Muscle of leg (tissue), 11 donors: ENCODE results near the gene GRHPR. TPM values are rescaled to one million over a fixed set of nuclear protein-coding genes. Genes with fewer than 3 reads are reported as not detected.

Experiments used
- DNase-seq: peaks from one replicate; pipeline ENCODE4 v3.0.0; 2013
- H3K27ac ChIP-seq: one replicate; pipeline ENCODE4 v1.5.1; 2013; ENCODE audit warnings: mild to moderate bottlenecking, low read length, control low read depth
- H3K27me3 ChIP-seq: one replicate; pipeline ENCODE4 v1.6.1; 2013; ENCODE audit warnings: low read length; ENCODE audit not compliant: control insufficient read depth, insufficient read depth
- H3K36me3 ChIP-seq: one replicate; pipeline ENCODE4 v1.6.1; 2013; ENCODE audit warnings: low read length; ENCODE audit not compliant: control insufficient read depth, insufficient read depth
- H3K4me1 ChIP-seq: one replicate; pipeline ENCODE4 v1.6.1; 2013; ENCODE audit warnings: low read length; ENCODE audit not compliant: control insufficient read depth, insufficient read depth
- H3K4me3 ChIP-seq: one replicate; pipeline ENCODE4 v1.5.1; 2013; ENCODE audit warnings: low read length, control low read depth
- H3K9me3 ChIP-seq: replicated peaks from 2 replicates; pipeline ENCODE4 v1.6.1; 2013; ENCODE audit warnings: low read depth, low read length; ENCODE audit not compliant: control insufficient read depth
- WGBS: methylation state at CpG from one replicate; pipeline ENCODE4 v1.1.5; 2013; ENCODE audit warnings: missing lambda C conversion rate; ENCODE audit not compliant: insufficient coverage; 5-methylcytosine and 5-hydroxymethylcytosine counted together
- polyA plus RNA-seq, 8 donors: library from polyadenylated mRNA; unstranded; fragments of 120-200 nt; gene quantifications; one replicate each; pipeline versions ENCODE4 v1.2.1 to v1.2.3, GENCODE V29; 2013; ENCODE audit warnings: inconsistent platforms in 1 of 8, low replicate concordance in 1 of 8; ENCODE audit not compliant: insufficient read length in 8 of 8, insufficient read depth in 1 of 8
- total RNA-seq: library from RNA; stranded (reverse); fragments of 120-200 nt; gene quantifications from one replicate; pipeline ENCODE4 v1.2.4, GENCODE V29; 2013

GRHPR gene
- total and polyA plus RNA-seq, 9 donors, result 108 to 134 (median 120) TPM

DNA sequence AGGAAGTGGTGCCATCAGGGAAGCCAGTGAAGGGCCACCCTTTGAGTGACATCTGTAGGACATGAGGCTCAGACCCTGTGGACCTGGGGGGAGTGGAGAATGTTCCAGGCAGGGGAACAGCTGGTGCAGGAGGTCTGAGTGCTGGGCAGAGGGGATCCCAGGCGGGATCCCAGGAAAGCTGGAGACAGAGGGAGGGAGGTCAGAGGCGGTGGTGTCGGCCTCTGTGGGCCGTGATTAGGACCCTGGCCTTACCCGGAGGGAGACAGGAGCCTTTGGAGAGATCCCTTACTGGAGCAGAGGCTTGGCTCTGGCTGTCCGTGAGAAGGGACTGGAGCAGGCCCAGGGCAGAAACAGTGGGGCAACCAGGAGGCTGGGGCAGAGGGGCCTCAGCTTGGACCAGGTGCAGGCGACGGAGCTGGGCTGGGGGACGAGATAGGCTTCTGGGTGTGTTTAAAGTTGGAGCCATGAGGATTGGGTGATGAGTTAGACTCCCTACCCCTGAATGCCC lies 12.1 kb upstream of the GRHPR start:
- DNase-seq, result no peak
- peaks cover 35% of the 10 kb centered on the region for H3K4me1 ChIP-seq
- no peaks in the 10 kb centered on the region for H3K36me3 ChIP-seq
- H3K9me3 ChIP-seq, result no peaks in the 10 kb centered on the region
- WGBS, result 78% methylated on average over 9 of the region's 9 CpGs
- H3K4me3 ChIP-seq, result no peak overlapping the region
- H3K27ac ChIP-seq, result no peak overlapping the region
- H3K27me3 ChIP-seq, result no peaks in the 10 kb centered on the region

GRCh38 chr9:37410969-37411785 lies 11.3 kb upstream of the GRHPR start:
- H3K27ac ChIP-seq, result no peak overlapping the region
- no peak for DNase-seq
- H3K27me3 ChIP-seq, result no peaks in the 10 kb centered on the region
- no peaks in the 10 kb centered on the region for H3K36me3 ChIP-seq
- no peak overlapping the region for H3K4me3 ChIP-seq
- 47% methylated on average over 8 of the region's 13 CpGs for WGBS
- peaks cover 35% of the 10 kb centered on the region for H3K4me1 ChIP-seq
- no peaks in the 10 kb centered on the region for H3K9me3 ChIP-seq

GRCh38 chr9:37412431-37413151 lies 9.9 kb upstream of the GRHPR start:
- H3K27me3 ChIP-seq, result no peaks in the 10 kb centered on the region
- H3K9me3 ChIP-seq, result no peaks in the 10 kb centered on the region
- peak; percentile 63 for DNase-seq
- peak overlapping the region; percentile 47 for H3K27ac ChIP-seq
- 66% methylated on average over 14 of the region's 17 CpGs for WGBS
- no peak overlapping the region for H3K4me3 ChIP-seq
- H3K36me3 ChIP-seq, result no peaks in the 10 kb centered on the region
- H3K4me1 ChIP-seq, result peaks cover 35% of the 10 kb centered on the region

DNA sequence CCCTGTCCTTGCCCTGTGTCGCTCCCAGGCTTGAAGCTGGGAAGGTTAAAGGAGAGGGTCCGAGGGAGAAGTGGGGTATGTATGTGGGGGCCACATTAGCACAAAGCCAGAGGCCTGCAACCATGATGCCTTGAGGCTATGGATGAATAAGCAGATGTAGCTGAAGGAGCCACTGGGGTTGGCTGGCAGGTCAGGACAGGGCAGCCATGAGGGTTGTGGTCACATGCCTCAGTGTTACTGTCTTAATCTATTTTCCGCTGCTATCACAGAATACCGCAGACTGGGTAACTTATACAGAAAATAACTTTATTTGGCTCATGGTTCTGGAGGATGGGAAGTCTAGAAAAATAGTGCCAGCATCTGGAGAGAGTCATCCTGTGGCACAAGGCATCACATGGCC lies 9.2 kb upstream of the GRHPR start:
- Histone ChIP-seq H3K27me3 (no peaks in the 10 kb centered on the region), H3K4me3 (no peak overlapping the region), H3K4me1 (peaks cover 35% of the 10 kb centered on the region), H3K36me3 (no peaks in the 10 kb centered on the region), H3K27ac (peak overlapping the region; percentile 47), H3K9me3 (no peaks in the 10 kb centered on the region)
- 100% methylated on average over 2 of the region's 4 CpGs for WGBS
- DNase-seq, result no peak

GRCh38 chr9:37414503-37414943 lies 8.0 kb upstream of the GRHPR start:
- H3K4me3 ChIP-seq, result no peak overlapping the region
- peaks cover 35% of the 10 kb centered on the region for H3K4me1 ChIP-seq
- H3K27ac ChIP-seq, result no peak overlapping the region
- no peaks in the 10 kb centered on the region for H3K9me3 ChIP-seq
- WGBS, result 86% methylated on average over 10 of the region's 10 CpGs
- no peaks in the 10 kb centered on the region for H3K36me3 ChIP-seq
- DNase-seq, result no peak
- no peaks in the 10 kb centered on the region for H3K27me3 ChIP-seq

GRCh38 chr9:37415011-37415719 lies 7.3 kb upstream of the GRHPR start:
- Histone ChIP-seq H3K9me3 (no peaks in the 10 kb centered on the region), H3K4me1 (peaks cover 35% of the 10 kb centered on the region), H3K27me3 (no peaks in the 10 kb centered on the region), H3K27ac (no peak overlapping the region), H3K36me3 (no peaks in the 10 kb centered on the region), H3K4me3 (no peak overlapping the region)
- peak; percentile 71 for DNase-seq
- 20% methylated on average over 16 of the region's 22 CpGs for WGBS

- Histone ChIP-seq H3K9me3 (no peaks in the 10 kb centered on the region), H3K27me3 (no peaks in the 10 kb centered on the region), H3K4me1 (peaks cover 33% of the 10 kb centered on the region), H3K36me3 (no peaks in the 10 kb centered on the region), H3K27ac (no peak overlapping the region), H3K4me3 (no peak overlapping the region)
- DNase-seq, result no peak
- WGBS, result 89% methylated on average over 5 of the region's 9 CpGs
Measured at GRCh38 chr9:37417252-37417803, 5.2 kb upstream of the GRHPR start.

DNA sequence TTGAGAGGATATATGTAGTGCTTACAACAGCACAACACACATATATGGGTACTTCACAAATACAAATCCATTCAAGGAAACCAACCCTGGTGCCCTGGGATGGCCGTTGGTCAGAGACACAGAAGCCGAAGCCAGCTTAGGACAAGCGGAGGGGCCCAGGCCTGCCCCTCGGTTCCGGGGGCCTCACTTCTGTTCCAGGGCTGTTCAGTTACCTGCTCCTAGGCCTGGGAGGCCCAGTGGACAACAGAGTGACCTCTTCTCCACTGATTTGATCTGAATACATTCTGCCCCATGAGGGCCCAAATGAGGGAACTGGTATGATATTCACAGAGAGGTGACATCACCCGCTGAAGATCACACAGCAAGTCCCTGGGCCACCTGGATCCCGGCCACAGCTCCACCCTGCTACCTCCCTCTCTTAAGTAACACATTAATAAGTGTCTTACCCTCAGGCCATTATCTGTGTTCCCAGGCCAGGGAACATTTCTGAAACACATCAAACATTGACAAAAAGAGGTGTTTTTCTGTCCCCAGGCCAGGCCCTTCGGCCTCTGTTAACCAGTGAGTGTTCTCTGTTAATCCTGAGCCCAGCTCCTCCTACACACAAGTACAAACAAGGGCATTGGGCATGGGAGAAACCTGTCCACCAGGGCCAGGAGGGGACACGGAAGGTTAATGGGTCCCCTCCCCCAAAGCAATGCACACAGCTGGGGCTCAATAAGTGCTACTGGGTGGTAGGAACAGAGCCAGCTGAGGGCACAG lies 4.5 kb upstream of the GRHPR start:
- 96% methylated on average over 7 of the region's 9 CpGs for WGBS
- H3K4me1 ChIP-seq, result peaks cover 25% of the 10 kb centered on the region
- H3K4me3 ChIP-seq, result no peak overlapping the region
- no peaks in the 10 kb centered on the region for H3K36me3 ChIP-seq
- no peak overlapping the region for H3K27ac ChIP-seq
- no peaks in the 10 kb centered on the region for H3K27me3 ChIP-seq
- DNase-seq, result no peak
- no peaks in the 10 kb centered on the region for H3K9me3 ChIP-seq

- H3K27ac ChIP-seq, result no peak overlapping the region
- H3K9me3 ChIP-seq, result no peaks in the 10 kb centered on the region
- no peak overlapping the region for H3K4me3 ChIP-seq
- peaks cover 3% of the 10 kb centered on the region for H3K36me3 ChIP-seq
- DNase-seq, result no peak
- peaks cover 29% of the 10 kb centered on the region for H3K4me1 ChIP-seq
- WGBS, result 89% methylated on average over 2 of the region's 5 CpGs
- no peaks in the 10 kb centered on the region for H3K27me3 ChIP-seq
Measured at GRCh38 chr9:37419204-37419603, 3.3 kb upstream of the GRHPR start.
